ENCODE data around the gene C17orf58. TPM values are rescaled to one million over a fixed set of nuclear protein-coding genes. Genes with fewer than 3 reads are reported as not detected.
A peak's percentile ranks its signal among the peaks of the same experiment; 100 is the strongest.
"Not testable (repeated sequence)": the region's sequence is repeated elsewhere in the genome, so short reads cannot be mapped to it uniquely, and the experiment has no call there.

Gene C17orf58
- total RNA-seq, 1 donor from 2014 or later = 6.7 TPM

DNA sequence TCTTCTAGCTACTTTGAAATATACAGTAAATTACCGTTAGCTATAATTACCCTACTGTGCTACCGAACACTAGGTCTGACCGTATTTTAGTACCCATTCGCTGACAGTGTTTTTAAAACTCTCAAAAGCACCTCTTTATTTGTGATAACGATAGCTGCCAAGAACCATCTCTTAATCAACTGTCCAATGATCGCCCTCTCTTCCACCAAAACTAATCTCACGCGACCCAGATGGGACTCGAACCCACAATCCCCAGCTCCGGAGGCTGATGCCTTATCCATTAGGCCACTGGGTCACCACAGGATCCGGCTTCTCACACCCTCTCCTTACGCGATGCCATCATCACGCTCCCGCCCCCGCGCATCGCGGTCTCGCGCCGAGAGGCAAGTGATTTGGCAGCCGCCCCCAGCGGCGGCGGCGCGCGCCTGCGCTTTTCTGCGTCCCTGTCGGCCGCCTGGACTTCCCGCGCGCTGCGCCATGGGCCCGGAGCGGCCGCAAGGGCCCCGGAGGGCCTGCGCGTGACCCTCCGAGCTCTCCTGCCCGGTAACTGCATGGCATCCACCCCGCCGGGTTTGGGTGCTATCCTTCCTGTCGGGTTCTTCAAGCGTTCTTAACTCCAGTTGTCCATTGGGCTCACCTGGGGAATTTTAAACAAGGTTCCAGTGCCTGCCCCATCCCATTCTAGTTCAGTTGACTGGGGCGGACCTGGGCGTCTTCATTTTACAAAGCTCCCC, 23.6 kb upstream of the C17orf58 start:
- TF ChIP-seq, protein P1, sequence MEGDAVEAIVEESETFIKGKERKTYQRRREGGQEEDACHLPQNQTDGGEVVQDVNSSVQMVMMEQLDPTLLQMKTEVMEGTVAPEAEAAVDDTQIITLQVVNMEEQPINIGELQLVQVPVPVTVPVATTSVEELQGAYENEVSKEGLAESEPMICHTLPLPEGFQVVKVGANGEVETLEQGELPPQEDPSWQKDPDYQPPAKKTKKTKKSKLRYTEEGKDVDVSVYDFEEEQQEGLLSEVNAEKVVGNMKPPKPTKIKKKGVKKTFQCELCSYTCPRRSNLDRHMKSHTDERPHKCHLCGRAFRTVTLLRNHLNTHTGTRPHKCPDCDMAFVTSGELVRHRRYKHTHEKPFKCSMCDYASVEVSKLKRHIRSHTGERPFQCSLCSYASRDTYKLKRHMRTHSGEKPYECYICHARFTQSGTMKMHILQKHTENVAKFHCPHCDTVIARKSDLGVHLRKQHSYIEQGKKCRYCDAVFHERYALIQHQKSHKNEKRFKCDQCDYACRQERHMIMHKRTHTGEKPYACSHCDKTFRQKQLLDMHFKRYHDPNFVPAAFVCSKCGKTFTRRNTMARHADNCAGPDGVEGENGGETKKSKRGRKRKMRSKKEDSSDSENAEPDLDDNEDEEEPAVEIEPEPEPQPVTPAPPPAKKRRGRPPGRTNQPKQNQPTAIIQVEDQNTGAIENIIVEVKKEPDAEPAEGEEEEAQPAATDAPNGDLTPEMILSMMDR (IDR thresholded peaks at IDR 0.05; ENCODE audit: unreplicated experiment) = peak; percentile 56
- H3K9me3 Mint-ChIP-seq (ENCODE audit: unreplicated experiment) = no peaks in the 10 kb centered on the region
- peaks cover 8% of the 10 kb centered on the region for H3K36me3 Mint-ChIP-seq (ENCODE audit: low read depth, unreplicated experiment)

DNA sequence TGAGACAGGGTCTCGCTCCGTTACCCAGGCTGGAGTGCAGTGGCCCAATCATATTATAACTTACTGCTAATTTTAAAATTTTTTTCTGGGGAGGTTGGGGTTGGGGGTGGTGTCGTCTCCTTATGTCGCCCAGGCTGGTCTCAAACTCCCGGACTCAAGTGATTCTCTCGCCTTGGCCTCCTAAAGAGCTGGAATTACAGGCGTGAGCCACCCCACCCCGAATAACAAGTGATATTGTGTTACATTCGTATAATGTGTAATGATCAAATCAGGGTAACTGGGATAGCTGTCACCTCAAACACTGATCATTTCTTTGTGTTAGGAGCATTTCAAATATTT, 23.0 kb upstream of the C17orf58 start:
- Mint-ChIP-seq H3K9me3 (ENCODE audit: unreplicated experiment) (no peaks in the 10 kb centered on the region), H3K27ac (ENCODE audit: unreplicated experiment) (peak overlapping the region; percentile 91), H3K4me3 (ENCODE audit: unreplicated experiment) (peak overlapping the region; percentile 85), H3K36me3 (ENCODE audit: low read depth, unreplicated experiment) (peaks cover 8% of the 10 kb centered on the region), H3K4me1 (ENCODE audit: unreplicated experiment) (peaks cover 14% of the 10 kb centered on the region), H3K27me3 (ENCODE audit: unreplicated experiment) (peaks cover 21% of the 10 kb centered on the region)
- TF ChIP-seq, protein P1 (IDR thresholded peaks at IDR 0.05; ENCODE audit: unreplicated experiment) = no peak
- DNase-seq (ENCODE audit: low spot score) = no peak

More for the DNA sequence above, 23.6 kb upstream of the C17orf58 start:
- Mint-ChIP-seq H3K4me1 (ENCODE audit: unreplicated experiment) (peaks cover 11% of the 10 kb centered on the region), H3K4me3 (ENCODE audit: unreplicated experiment) (peak overlapping the region; percentile 91), H3K27ac (ENCODE audit: unreplicated experiment) (peak overlapping the region; percentile 91), H3K27me3 (ENCODE audit: unreplicated experiment) (peaks cover 21% of the 10 kb centered on the region)
- peak; percentile 100 for DNase-seq (ENCODE audit: low spot score)

- H3K9me3 Mint-ChIP-seq (ENCODE audit: unreplicated experiment); H3K4me3 Mint-ChIP-seq (ENCODE audit: unreplicated experiment); DNase-seq (ENCODE audit: low spot score); H3K27ac Mint-ChIP-seq (ENCODE audit: unreplicated experiment); H3K36me3 Mint-ChIP-seq (ENCODE audit: low read depth, unreplicated experiment): not testable (repeated sequence)
- Mint-ChIP-seq H3K27me3 (ENCODE audit: unreplicated experiment) (peaks cover 21% of the 10 kb centered on the region), H3K4me1 (ENCODE audit: unreplicated experiment) (peaks cover 14% of the 10 kb centered on the region)
Observed at GRCh38 chr17:68018493-68018892, 22.2 kb upstream of the C17orf58 start.

DNA sequence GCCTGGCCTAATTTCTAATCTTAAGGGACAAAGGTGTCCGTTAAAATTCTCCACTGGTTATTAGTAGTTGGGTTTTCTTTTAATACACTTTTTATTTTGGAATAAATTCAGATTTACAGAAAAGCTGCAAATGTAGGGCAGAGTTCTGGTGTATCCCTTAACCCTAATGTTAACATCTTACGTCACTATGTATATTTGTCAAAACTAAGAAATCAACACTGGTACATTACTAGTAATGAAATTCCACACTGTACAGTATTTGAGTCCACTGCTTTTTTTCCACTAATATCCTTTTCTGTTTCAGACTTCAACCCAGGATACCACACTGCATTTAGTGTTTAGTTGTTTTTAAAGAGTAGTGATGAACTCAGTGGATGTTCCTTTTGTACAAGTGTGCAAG, 20.6 kb upstream of the C17orf58 start:
- Mint-ChIP-seq H3K9me3 (ENCODE audit: unreplicated experiment) (no peaks in the 10 kb centered on the region), H3K4me1 (ENCODE audit: unreplicated experiment) (peaks cover 21% of the 10 kb centered on the region), H3K27me3 (ENCODE audit: unreplicated experiment) (peaks cover 21% of the 10 kb centered on the region), H3K4me3 (ENCODE audit: unreplicated experiment) (no peak overlapping the region), H3K27ac (ENCODE audit: unreplicated experiment) (no peak overlapping the region), H3K36me3 (ENCODE audit: low read depth, unreplicated experiment) (peaks cover 8% of the 10 kb centered on the region)
- DNase-seq (ENCODE audit: low spot score) = no peak
- TF ChIP-seq, protein P1 (IDR thresholded peaks at IDR 0.05; ENCODE audit: unreplicated experiment) = no peak

DNA sequence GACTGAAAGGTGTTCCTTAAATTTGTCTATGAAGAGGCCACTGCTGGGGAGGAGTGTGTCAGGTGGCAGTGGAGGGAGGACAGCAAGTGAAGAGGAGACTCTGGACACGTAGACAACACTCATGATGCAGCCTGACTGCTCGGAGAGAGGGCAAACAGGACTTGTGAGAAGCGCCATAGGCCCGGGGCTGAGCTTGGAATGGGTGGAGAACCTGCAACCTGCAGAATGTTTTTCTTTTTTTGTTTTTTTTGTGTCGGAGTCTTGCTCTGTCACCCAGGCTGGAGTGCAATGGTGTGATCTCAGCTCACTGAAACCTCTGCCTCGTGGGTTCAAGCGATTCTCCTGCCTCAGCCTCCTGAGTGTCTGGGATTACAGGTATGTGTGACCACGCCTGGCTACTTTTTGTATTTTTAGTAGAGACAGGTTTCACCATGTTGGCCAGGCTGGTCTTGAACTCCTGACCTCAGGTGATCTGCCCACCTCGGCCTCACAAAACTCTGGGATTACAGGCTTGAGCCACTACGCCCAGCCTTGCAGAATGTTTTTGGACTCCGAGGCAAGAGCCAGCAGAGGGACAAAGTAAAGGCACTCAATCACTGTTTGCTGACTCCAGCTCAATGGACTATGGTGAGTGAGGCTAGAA, 18.9 kb upstream of the C17orf58 start:
- H3K27ac Mint-ChIP-seq (ENCODE audit: unreplicated experiment) = no peak overlapping the region
- no peak for DNase-seq (ENCODE audit: low spot score)
- H3K4me1 Mint-ChIP-seq (ENCODE audit: unreplicated experiment) = peaks cover 15% of the 10 kb centered on the region
- TF ChIP-seq, protein P1 (IDR thresholded peaks at IDR 0.05; ENCODE audit: unreplicated experiment) = no peak
- peaks cover 13% of the 10 kb centered on the region for H3K27me3 Mint-ChIP-seq (ENCODE audit: unreplicated experiment)
- H3K4me3 Mint-ChIP-seq (ENCODE audit: unreplicated experiment) = no peak overlapping the region
- H3K36me3 Mint-ChIP-seq (ENCODE audit: low read depth, unreplicated experiment) = peaks cover 4% of the 10 kb centered on the region
- H3K9me3 Mint-ChIP-seq (ENCODE audit: unreplicated experiment) = no peaks in the 10 kb centered on the region
